Tibial nerve (tissue), 4 donors: ENCODE results near the gene PRUNE1. TPM values are rescaled to one million over a fixed set of nuclear protein-coding genes. Genes with fewer than 3 reads are reported as not detected.
A peak's percentile ranks its signal among the peaks of the same experiment; 100 is the strongest.

Experiments
- DNase-seq, 2 donors: peaks; one replicate each; pipeline ENCODE4 v3.0.0-alpha.2; 2019; ENCODE audit warnings: low spot score in 2 of 2
- H3K27ac ChIP-seq, 4 donors: fragments of 200-600 bp; sonication (generic) in 3 of 4; one replicate each; pipeline ENCODE4 v1.5.1; 2017 to 2019; ENCODE audit warnings: mild to moderate bottlenecking in 1 of 4
- H3K27me3 ChIP-seq, 2 donors: fragments of 200-600 bp; sonication (generic) in 1 of 2; one replicate each; pipeline versions ENCODE4 v1.5.1 to v1.6.0; 2017 to 2019
- H3K36me3 ChIP-seq, 3 donors: fragments of 200-600 bp; sonication (generic); one replicate each; pipeline ENCODE4 v1.5.1; 2018 to 2019
- H3K4me1 ChIP-seq, 4 donors: fragments of 200-600 bp; sonication (generic) in 3 of 4; one replicate each; pipeline ENCODE4 v1.5.1; 2017 to 2019
- H3K4me3 ChIP-seq, 4 donors: fragments of 200-600 bp; sonication (generic) in 3 of 4; one replicate each; pipeline ENCODE4 v1.5.1; 2017 to 2019; ENCODE audit warnings: mild to moderate bottlenecking in 1 of 4, moderate library complexity in 1 of 4
- H3K9me3 ChIP-seq, 4 donors: fragments of 200-600 bp; sonication (generic) in 3 of 4; one replicate each; pipeline ENCODE4 v1.5.1; 2017 to 2019
- EP300 ChIP-seq, 2 donors: sonication (generic); formaldehyde crosslinking; IDR thresholded peaks; one replicate each; pipeline ENCODE4 v1.6.1; 2017; ENCODE audit warnings: antibody characterized with exemption in 2 of 2, mild to moderate bottlenecking in 1 of 2
- POLR2A ChIP-seq, 2 donors: fragments of 450-650 bp; IDR thresholded peaks; one replicate each; pipeline ENCODE4 v1.6.1; 2017; ENCODE audit warnings: antibody characterized with exemption in 2 of 2, mild to moderate bottlenecking in 2 of 2, moderate library complexity in 2 of 2
- WGBS, 2 donors: methylation state at CpG; one replicate each; pipeline ENCODE4 v1.1.5; 2018; 5-methylcytosine and 5-hydroxymethylcytosine counted together
- total RNA-seq, 4 donors: library from RNA; depleted of rRNA; stranded (reverse); fragments of >200 nt; gene quantifications; one replicate each; pipeline ENCODE4 v1.1.0, GENCODE V29; 2016
- TF ChIP-seq, protein P1 (sequence below), 5 experiments: fragments of 200-600 bp in 3 of 5; fragments of 450-650 bp in 2 of 5; sonication (generic) in 3 of 5; IDR thresholded peaks; one replicate each; pipeline ENCODE4 v1.5.1; 2016 to 2019; ENCODE audit warnings: antibody characterized with exemption in 5 of 5, mild to moderate bottlenecking in 3 of 5, moderate library complexity in 2 of 5

PRUNE1 gene
- total RNA-seq, 4 donors from 2014 or later: 22.0 to 40.4 (median 28.5) TPM

DNA sequence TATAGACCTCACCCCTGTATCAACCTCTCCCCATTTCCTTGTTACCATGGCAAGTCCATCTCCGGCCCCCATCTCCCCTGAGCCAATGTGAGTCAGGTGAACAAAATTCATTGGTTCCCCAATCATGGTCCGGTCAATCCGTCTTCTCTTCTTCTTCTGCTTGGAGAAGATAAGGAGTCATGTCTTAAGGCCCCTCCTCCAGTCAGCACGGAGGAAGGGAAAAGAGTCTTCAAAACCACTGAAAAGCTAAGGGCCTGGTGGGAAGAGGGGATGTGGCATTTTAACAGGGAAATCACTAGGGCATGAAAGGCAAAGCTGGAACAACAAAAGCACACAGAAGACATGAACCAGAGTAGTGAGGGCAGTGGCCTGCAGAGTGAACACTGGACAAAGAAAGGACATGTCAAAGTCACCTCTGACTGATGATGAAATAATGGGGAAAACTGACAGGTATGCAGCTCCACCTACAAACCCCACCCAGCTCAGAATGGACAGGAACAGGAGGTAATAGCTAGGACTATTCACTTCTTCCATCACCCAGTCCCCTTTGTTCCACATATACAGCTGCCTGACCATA lies 46.8 kb downstream of the PRUNE1 start:
- Histone ChIP-seq H3K27me3 (no peaks in the 10 kb centered on the region), H3K9me3 (no peaks in the 10 kb centered on the region), H3K4me1 (peaks cover 0 to 41% (median 24%) of the 10 kb centered on the region in 4 donors), H3K27ac (peak overlapping the region in 3 of 4 donors; percentile 97 to 98 (median 97)), H3K4me3 (no peak overlapping the region), H3K36me3 (peaks cover 0 to 54% (median 18%) of the 10 kb centered on the region in 3 donors)
- DNase-seq: no peak
- WGBS, 2 donors: 93 to 96% methylated on average over 4 of the region's 4 CpGs
- TF ChIP-seq EP300 (IDR thresholded peaks at IDR 0.05): no peak
- TF ChIP-seq POLR2A (IDR thresholded peaks at IDR 0.05): no peak
- TF ChIP-seq, protein P1, sequence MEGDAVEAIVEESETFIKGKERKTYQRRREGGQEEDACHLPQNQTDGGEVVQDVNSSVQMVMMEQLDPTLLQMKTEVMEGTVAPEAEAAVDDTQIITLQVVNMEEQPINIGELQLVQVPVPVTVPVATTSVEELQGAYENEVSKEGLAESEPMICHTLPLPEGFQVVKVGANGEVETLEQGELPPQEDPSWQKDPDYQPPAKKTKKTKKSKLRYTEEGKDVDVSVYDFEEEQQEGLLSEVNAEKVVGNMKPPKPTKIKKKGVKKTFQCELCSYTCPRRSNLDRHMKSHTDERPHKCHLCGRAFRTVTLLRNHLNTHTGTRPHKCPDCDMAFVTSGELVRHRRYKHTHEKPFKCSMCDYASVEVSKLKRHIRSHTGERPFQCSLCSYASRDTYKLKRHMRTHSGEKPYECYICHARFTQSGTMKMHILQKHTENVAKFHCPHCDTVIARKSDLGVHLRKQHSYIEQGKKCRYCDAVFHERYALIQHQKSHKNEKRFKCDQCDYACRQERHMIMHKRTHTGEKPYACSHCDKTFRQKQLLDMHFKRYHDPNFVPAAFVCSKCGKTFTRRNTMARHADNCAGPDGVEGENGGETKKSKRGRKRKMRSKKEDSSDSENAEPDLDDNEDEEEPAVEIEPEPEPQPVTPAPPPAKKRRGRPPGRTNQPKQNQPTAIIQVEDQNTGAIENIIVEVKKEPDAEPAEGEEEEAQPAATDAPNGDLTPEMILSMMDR (IDR thresholded peaks at IDR 0.05): no peak

DNA sequence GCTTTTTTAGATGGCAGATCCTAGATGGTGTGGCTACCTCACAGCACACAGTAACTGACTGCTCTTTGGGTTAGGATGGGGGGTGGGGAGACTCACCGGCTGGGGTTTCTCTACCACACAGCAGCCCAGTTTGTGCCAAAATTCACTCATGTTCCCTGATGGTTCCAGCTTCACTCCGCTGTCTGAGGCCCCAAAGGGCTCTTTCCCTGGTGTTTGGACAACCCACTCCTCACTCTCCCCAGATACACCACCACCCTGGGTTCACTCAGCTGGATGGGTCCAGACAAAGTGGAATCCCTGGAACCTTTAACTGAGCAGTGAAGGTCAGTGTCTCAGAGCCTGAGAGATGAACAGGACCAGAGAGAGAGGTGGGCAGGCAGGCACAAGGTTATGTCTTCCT lies 47.3 kb downstream of the PRUNE1 start:
- DNase-seq: no peak
- H3K4me1 ChIP-seq: peaks cover 0 to 42% (median 24%) of the 10 kb centered on the region in 4 donors
- no peaks in the 10 kb centered on the region for H3K9me3 ChIP-seq
- WGBS, 2 donors: 42 to 100% methylated on average over 1 to 2 of the region's 2 CpGs
- no peaks in the 10 kb centered on the region for H3K27me3 ChIP-seq
- TF ChIP-seq, protein P1 (IDR thresholded peaks at IDR 0.05): no peak
- TF ChIP-seq POLR2A (IDR thresholded peaks at IDR 0.05): no peak
- no peak for TF ChIP-seq EP300 (IDR thresholded peaks at IDR 0.05)
- H3K36me3 ChIP-seq: peaks cover 0 to 54% (median 18%) of the 10 kb centered on the region in 3 donors
- peak overlapping the region; percentile 84 to 98 (median 97) for H3K27ac ChIP-seq
- peak overlapping the region in 1 of 4 donors; percentile 87 for H3K4me3 ChIP-seq

DNA sequence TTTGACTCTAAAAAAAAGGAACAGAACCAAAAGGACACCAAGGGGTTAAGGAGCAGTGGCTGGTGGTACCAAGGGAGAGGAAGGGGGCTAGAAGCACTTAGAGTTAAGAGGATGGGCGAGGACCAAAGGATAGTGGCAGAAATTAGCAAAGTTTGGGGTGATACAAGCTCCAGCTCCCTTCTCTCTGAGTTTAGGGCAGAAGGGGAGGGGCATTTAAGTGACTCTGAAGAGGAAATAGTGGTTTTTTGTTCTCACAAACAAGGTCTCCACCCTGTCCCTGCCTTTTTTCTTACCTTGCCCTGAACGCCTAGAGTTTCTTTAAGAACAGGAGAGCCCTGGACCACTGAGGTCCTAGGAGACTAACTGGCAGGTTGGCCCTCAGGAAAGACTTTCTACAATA lies 47.9 kb downstream of the PRUNE1 start:
- no peak for TF ChIP-seq POLR2A (IDR thresholded peaks at IDR 0.05)
- TF ChIP-seq, protein P1 (IDR thresholded peaks at IDR 0.05): no peak
- TF ChIP-seq EP300 (IDR thresholded peaks at IDR 0.05): no peak
- no peak for DNase-seq
- Histone ChIP-seq H3K27me3 (no peaks in the 10 kb centered on the region), H3K27ac (peak overlapping the region; percentile 84 to 98 (median 97)), H3K9me3 (no peaks in the 10 kb centered on the region), H3K4me1 (peaks cover 0 to 44% (median 24%) of the 10 kb centered on the region in 4 donors), H3K4me3 (peak overlapping the region in 1 of 4 donors; percentile 87), H3K36me3 (peaks cover 0 to 54% (median 18%) of the 10 kb centered on the region in 3 donors)
- WGBS, 2 donors: 22 to 34% methylated on average over 2 of the region's 2 CpGs

- DNase-seq: no peak
- TF ChIP-seq POLR2A (IDR thresholded peaks at IDR 0.05) (no peak), EP300 (IDR thresholded peaks at IDR 0.05) (no peak)
- TF ChIP-seq, protein P1 (IDR thresholded peaks at IDR 0.05): no peak
- peak overlapping the region; percentile 62 to 96 (median 87) for H3K4me3 ChIP-seq
- 1% methylated on average over 8 to 10 of the region's 10 CpGs for whole genome bisulfite sequencing, 2 donors
- no peaks in the 10 kb centered on the region for H3K27me3 ChIP-seq
- peaks cover 0 to 44% (median 24%) of the 10 kb centered on the region in 4 donors for H3K4me1 ChIP-seq
- H3K27ac ChIP-seq: peak overlapping the region; percentile 84 to 98 (median 97)
- H3K9me3 ChIP-seq: no peaks in the 10 kb centered on the region
- peaks cover 0 to 31% (median 13%) of the 10 kb centered on the region in 3 donors for H3K36me3 ChIP-seq
These were observed 50.4 kb downstream of the PRUNE1 start for GRCh38 chr1:151058692-151059091.
